Peyer's patch (tissue), 4 donors: ENCODE data around the gene DUSP28. TPM values are rescaled to one million over a fixed set of nuclear protein-coding genes. Genes with fewer than 3 reads are reported as not detected.

Experiments used
- DNase-seq, 3 donors: peaks; one replicate each; pipeline ENCODE4 v3.0.0-alpha.2; 2017 to 2019
- H3K27ac ChIP-seq, 4 donors: fragments of 200-600 bp; sonication (generic); one replicate each; pipeline ENCODE4 v1.5.1; 2016 to 2019
- H3K27me3 ChIP-seq, 2 donors: fragments of 200-600 bp; sonication (generic); one replicate each; pipeline ENCODE4 v1.5.1; 2019
- H3K36me3 ChIP-seq, 3 donors: fragments of 200-600 bp; sonication (generic); one replicate each; pipeline ENCODE4 v1.5.1; 2016 to 2019
- H3K4me1 ChIP-seq, 4 donors: fragments of 200-600 bp; sonication (generic); one replicate each; pipeline ENCODE4 v1.5.1; 2016 to 2019
- H3K4me3 ChIP-seq, 4 donors: fragments of 200-600 bp; sonication (generic); 1 replicate in 3 of 4; 2 replicates in 1 of 4; pipeline ENCODE4 v1.5.1; 2016 to 2019; ENCODE audit warnings: mild to moderate bottlenecking in 1 of 4
- H3K9me3 ChIP-seq, 4 donors: fragments of 200-600 bp; sonication (generic); one replicate each; pipeline ENCODE4 v1.5.1; 2016 to 2019; ENCODE audit warnings: mild to moderate bottlenecking in 1 of 4
- POLR2A ChIP-seq, 2 donors: fragments of 450-650 bp; IDR thresholded peaks; one replicate each; pipeline ENCODE4 v1.5.1; 2017; ENCODE audit warnings: antibody characterized with exemption in 2 of 2, mild to moderate bottlenecking in 2 of 2, moderate library complexity in 2 of 2
- total RNA-seq, 4 donors: library from RNA; depleted of rRNA; stranded (reverse); fragments of >200 nt; gene quantifications; one replicate each; pipeline ENCODE4 v1.1.0, GENCODE V29; 2016
- TF ChIP-seq, protein P1 (sequence below), 6 experiments: fragments of 450-650 bp in 4 of 6; fragments of 200-600 bp in 2 of 6; sonication (generic) in 1 of 6; IDR thresholded peaks; one replicate each; pipeline ENCODE4 v1.5.1; 2017 to 2019; ENCODE audit warnings: antibody characterized with exemption in 6 of 6, mild to moderate bottlenecking in 3 of 6, moderate library complexity in 1 of 6

The DUSP28 gene
- total RNA-seq, 4 donors from 2014 or later = 4.2 to 10.1 (median 7.1) TPM

DNA sequence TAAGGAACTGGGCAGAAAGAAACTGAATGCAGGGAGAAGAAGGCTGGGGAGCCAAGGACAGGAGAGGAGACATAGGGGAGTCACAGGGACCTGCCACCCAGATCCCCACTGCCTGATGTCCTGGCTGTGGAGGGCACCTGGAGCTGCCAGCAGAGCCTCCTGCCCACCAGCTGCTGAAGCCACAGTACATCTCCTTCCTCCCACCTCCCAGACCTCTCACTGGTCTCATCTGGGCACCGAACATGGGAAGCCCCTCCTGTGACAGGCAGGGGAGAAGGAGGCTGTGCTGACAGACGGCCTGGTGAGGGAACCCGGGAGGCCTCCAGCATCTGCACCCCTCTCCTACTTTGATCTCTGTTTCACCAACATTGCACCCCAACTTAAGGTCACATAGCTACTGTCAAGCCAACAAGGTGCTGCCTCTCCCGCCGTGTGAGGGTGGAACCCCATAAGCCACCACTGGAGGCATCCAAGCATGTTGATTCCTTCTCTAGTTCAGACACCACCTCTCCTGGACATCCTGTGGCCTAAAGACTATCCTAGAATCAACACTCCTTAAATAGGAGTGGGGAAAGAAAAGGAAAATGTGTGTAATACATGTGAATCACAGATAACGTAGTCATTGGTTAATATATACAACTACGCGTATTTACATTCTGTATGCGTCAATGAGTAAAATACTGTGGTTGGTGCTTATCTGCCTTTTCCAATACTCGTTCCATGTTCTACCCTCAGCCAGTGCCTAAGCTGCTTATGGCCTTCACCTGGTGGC, 4.6 kb downstream of the DUSP28 start:
- Histone ChIP-seq H3K36me3 (no peaks in the 10 kb centered on the region), H3K4me1 (peaks cover 0 to 57% (median 49%) of the 10 kb centered on the region in 4 donors), H3K9me3 (no peaks in the 10 kb centered on the region), H3K27me3 (no peaks in the 10 kb centered on the region), H3K4me3 (peak overlapping the region in 2 of 4 donors; percentile 45 to 92), H3K27ac (peak overlapping the region; percentile 92 to 99 (median 97))
- peak; percentile 28 to 56 (median 45) for DNase-seq
- TF ChIP-seq, protein P1, sequence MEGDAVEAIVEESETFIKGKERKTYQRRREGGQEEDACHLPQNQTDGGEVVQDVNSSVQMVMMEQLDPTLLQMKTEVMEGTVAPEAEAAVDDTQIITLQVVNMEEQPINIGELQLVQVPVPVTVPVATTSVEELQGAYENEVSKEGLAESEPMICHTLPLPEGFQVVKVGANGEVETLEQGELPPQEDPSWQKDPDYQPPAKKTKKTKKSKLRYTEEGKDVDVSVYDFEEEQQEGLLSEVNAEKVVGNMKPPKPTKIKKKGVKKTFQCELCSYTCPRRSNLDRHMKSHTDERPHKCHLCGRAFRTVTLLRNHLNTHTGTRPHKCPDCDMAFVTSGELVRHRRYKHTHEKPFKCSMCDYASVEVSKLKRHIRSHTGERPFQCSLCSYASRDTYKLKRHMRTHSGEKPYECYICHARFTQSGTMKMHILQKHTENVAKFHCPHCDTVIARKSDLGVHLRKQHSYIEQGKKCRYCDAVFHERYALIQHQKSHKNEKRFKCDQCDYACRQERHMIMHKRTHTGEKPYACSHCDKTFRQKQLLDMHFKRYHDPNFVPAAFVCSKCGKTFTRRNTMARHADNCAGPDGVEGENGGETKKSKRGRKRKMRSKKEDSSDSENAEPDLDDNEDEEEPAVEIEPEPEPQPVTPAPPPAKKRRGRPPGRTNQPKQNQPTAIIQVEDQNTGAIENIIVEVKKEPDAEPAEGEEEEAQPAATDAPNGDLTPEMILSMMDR (IDR thresholded peaks at IDR 0.05) = no peak
- no peak for TF ChIP-seq POLR2A (IDR thresholded peaks at IDR 0.05)

DNA sequence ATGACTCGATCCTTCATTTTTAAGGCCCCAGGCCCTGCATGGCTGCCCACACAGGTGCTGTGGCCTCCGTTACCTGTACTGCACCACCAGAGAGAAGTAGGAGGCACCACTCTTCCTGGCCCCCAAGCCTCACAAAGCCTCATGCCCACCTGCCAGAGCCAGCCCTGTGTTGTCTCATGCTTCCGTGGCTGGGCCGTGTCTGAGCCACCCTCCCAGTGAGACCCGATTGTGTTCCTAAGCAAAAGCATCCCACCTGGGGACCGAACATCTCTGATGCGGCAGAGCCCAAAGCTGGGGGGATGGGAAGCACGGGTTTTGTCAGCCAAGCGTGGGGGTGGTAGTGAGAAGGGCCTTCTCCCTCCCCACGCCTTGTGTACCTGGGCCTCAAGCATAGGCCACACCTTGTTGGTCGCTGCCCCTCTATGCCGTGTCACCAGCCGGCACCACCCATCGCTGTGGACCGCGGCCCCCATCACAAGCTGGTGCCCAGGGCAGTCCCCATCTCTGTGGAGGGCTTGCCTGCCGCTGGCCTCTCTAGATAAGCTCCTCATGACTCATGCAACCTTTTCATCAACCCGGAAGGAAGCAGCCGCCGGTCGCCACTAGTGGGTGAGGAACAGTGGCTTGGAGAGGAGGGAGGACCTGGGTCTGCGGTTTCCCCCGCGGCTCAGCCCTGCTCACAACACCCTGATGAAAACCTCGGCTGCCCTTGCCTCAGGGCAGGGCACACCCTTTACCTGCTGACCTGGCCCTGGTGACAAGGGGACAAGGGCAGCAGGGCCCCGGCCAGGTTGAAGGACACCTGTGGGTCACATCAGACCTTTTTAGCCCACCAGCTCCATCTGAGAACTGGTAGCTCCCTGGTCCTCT, 5.4 kb downstream of the DUSP28 start:
- DNase-seq = peak; percentile 89 to 97 (median 94)
- H3K36me3 ChIP-seq = no peaks in the 10 kb centered on the region
- H3K4me3 ChIP-seq = peak overlapping the region; percentile 26 to 95 (median 68)
- no peaks in the 10 kb centered on the region for H3K9me3 ChIP-seq
- peak; percentile 57 to 70 for TF ChIP-seq POLR2A (IDR thresholded peaks at IDR 0.05)
- TF ChIP-seq, protein P1 (IDR thresholded peaks at IDR 0.05) = no peak
- H3K4me1 ChIP-seq = peaks cover 0 to 63% (median 55%) of the 10 kb centered on the region in 4 donors
- H3K27me3 ChIP-seq = no peaks in the 10 kb centered on the region
- peak overlapping the region; percentile 92 to 99 (median 97) for H3K27ac ChIP-seq

DNA sequence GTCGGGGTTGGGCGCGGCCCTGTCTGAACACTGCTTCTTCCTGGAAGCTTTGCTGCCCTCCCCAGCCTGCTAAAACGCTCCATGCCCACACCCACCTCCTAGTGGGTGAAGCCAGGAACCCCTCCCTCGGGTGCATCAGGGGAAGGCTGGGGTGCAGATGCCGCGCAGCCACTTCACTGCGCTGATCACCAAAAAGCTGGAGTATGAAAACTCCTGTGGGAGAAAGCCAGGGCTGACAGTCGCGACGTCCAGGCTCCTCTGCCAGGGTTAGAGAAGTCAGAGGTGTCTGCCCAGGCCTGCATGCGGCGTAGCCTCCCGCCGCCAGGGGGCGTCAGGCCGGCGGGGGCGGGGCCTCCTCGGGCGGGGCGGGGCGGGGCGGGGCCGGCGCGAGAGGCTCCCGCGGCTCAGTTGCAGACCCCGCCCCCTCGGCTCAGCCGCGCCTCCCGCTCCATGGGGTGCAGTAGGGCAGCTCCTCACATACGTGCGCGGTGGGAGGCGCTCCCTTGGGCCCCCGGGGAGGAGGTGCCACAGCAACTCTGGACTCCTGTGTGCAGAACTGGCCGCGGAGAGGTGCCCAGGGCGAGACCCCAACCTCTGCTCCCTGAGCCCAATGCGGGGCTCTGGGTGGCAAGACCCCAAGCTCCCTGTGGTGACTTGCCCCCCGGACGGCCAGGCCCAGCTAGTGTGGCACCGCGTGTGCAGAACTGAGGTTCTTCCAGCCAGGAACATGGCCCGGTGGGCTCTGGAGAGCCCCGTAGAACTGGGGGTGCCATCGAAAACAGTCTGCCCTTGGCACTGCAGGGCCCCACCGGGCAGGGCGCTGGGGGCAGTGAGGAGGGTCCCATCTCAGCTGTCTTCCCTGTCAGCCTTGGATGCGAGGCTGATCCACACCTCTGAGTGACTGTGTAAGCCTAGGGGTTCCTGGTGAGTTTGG, 6.3 kb downstream of the DUSP28 start:
- Histone ChIP-seq H3K4me3 (peak overlapping the region; percentile 45 to 95 (median 76)), H3K27ac (peak overlapping the region; percentile 92 to 99 (median 97)), H3K9me3 (no peaks in the 10 kb centered on the region), H3K27me3 (no peaks in the 10 kb centered on the region), H3K4me1 (peaks cover 0 to 66% (median 57%) of the 10 kb centered on the region in 4 donors), H3K36me3 (no peaks in the 10 kb centered on the region)
- TF ChIP-seq POLR2A (IDR thresholded peaks at IDR 0.05) = peak; percentile 67 to 88
- TF ChIP-seq, protein P1 (IDR thresholded peaks at IDR 0.05) = peak; percentile 72 to 100 (median 88)
- peak; percentile 97 to 99 (median 97) for DNase-seq

DNA sequence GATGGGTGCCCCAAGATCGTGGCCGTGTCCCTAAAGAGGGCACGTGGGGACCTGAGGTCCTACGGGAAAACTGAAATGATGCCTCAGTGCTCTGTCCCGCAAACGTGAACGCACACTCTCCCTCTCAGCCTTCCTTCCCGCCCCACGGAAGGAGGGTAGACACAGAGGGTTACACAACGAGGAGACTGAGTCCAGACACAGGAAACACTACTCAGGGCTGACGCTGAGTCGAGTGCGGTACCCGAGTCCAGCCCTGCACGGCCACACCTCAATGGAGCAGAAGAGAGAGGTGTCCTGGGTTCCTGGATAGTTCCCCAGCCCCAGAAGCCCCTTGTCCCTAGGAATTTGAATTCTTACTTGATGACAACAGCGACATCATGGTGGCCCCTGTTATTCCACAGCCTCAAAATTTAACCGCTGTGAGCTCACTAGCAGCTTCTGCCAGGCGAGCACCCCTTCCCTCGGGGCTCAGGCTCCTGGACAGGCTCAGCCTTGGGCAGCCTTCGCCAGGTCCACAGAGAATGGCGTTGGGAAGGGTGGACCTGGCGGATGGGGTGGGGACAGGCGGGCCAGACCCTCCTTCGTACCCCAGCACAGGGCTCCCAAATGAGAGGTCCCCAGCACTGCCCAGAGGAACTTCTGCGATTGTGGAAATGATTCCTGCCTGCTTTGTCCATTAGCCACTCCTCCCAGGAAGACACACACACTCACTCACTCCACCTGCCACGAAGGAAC, 7.1 kb downstream of the DUSP28 start:
- H3K9me3 ChIP-seq = no peaks in the 10 kb centered on the region
- H3K27me3 ChIP-seq = no peaks in the 10 kb centered on the region
- H3K27ac ChIP-seq = peak overlapping the region; percentile 92 to 99 (median 97)
- H3K4me1 ChIP-seq = peaks cover 0 to 58% (median 50%) of the 10 kb centered on the region in 4 donors
- TF ChIP-seq, protein P1 (IDR thresholded peaks at IDR 0.05) = no peak
- TF ChIP-seq POLR2A (IDR thresholded peaks at IDR 0.05) = no peak
- DNase-seq = peak; percentile 41 to 68 (median 61)
- H3K4me3 ChIP-seq = peak overlapping the region; percentile 59 to 95 (median 80)
- peaks cover 0 to 4% (median 0%) of the 10 kb centered on the region in 3 donors for H3K36me3 ChIP-seq
